ENCODE measurements around the gene TSPO2.

DNA sequence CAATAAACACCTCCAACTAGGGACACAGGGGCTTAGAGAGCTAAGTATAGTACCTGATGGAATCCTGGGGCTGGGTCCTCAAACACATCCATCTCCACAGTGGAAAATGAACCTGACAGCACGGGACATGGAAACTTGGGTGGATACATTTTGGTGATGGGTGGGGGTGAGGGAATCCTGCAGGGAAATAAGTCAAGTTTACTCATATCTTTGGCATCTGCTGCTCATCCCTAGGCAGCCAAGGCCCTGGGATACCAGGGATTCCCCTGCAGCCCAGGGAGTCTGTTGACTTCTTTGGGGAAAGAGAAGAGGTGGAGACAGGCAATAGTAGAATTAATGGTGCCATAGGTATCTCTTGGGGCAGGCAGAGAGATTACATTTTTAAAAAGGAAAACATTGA is 17.3 kb downstream of the TSPO2 start:
- TF ChIP-seq, protein P1, sequence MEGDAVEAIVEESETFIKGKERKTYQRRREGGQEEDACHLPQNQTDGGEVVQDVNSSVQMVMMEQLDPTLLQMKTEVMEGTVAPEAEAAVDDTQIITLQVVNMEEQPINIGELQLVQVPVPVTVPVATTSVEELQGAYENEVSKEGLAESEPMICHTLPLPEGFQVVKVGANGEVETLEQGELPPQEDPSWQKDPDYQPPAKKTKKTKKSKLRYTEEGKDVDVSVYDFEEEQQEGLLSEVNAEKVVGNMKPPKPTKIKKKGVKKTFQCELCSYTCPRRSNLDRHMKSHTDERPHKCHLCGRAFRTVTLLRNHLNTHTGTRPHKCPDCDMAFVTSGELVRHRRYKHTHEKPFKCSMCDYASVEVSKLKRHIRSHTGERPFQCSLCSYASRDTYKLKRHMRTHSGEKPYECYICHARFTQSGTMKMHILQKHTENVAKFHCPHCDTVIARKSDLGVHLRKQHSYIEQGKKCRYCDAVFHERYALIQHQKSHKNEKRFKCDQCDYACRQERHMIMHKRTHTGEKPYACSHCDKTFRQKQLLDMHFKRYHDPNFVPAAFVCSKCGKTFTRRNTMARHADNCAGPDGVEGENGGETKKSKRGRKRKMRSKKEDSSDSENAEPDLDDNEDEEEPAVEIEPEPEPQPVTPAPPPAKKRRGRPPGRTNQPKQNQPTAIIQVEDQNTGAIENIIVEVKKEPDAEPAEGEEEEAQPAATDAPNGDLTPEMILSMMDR (IDR thresholded peaks at IDR 0.05 in 4 of 5, conservative IDR thresholded peaks at IDR 0.05 in 1 of 5), result no peak
- no peak for TF ChIP-seq POLR2A (IDR thresholded peaks at IDR 0.05)

Data from gastrocnemius medialis (tissue), 4 donors.